Erythroblast (primary cell): ENCODE measurements around the gene DHCR7.

Experiments used
- GATA1 ChIP-seq: IDR thresholded peaks from 2 replicates; pipeline ENCODE4 v1.6.1; 2011; ENCODE audit warnings: low read depth, mild to moderate bottlenecking, control low read depth, low read length, moderate library complexity
- POLR2A ChIP-seq: IDR thresholded peaks from 2 replicates; pipeline ENCODE4 v1.6.1; 2011; ENCODE audit warnings: mild to moderate bottlenecking, low read length

DNA sequence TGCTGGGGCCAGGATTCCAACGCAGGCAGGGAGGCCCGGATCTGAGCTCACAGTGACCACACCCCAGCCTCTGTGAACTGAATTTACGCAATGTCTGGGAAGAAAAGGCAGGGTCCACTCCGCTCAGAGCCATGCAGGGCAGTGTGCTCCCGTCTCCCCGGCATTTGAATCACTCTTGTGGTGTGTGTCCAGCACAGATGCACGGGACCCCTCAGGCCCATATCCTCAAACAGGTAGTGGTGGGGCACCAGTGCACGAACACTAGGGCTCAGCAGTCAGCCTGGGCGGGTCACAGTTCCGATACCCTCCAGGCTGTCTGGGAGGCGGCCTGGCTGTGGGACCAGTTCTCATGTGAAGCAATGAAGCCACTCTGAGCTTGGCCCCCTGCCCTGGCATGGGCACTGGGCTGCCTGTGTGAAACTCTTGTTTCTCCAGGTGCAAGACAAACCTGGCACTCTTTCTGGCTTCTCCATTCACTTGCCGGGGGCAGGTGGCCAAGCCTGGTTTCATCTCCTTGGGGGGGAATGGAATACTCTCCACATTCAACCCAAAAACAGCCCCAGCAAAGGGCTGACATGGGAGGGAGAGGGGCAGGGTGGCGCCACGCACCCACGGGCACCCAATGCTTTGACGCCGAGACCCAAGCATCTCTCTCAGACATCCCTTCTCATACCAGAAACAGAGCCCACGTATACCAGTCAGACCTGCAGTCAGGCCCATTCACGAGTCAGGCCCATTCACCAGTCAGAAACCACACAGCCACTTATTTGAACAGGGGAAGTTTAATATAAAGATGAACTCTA, 14.3 kb downstream of the DHCR7 start:
- TF ChIP-seq POLR2A = no peak
- no peak for TF ChIP-seq GATA1
